ENCODE data around the gene PABPN1L.
"Not testable (repeated sequence)": the region's sequence is repeated elsewhere in the genome, so short reads cannot be mapped to it uniquely, and the experiment has no call there.

The PABPN1L gene

GRCh38 chr16:88901718-88902337 is 35.4 kb upstream of the PABPN1L start:
- DNase-seq (ENCODE audit: low read depth), result no peak

GRCh38 chr16:88900662-88901052 is 34.2 kb upstream of the PABPN1L start:
- no peak for DNase-seq (ENCODE audit: low read depth)

- DNase-seq (ENCODE audit: low read depth), result no peak
Observed at GRCh38 chr16:88899901-88900661, 33.6 kb upstream of the PABPN1L start.

- no peak for DNase-seq (ENCODE audit: low read depth)
Observed at GRCh38 chr16:88897696-88898425, 31.4 kb upstream of the PABPN1L start.

- DNase-seq (ENCODE audit: low read depth), result no peak
Observed at GRCh38 chr16:88896238-88897070, 30.0 kb upstream of the PABPN1L start.

GRCh38 chr16:88895335-88895734 is 28.9 kb upstream of the PABPN1L start:
- DNase-seq (ENCODE audit: low read depth), result no peak

GRCh38 chr16:88894681-88895300 is 28.3 kb upstream of the PABPN1L start:
- no peak for DNase-seq (ENCODE audit: low read depth)

- not testable (repeated sequence) for DNase-seq (ENCODE audit: low read depth)
Observed at GRCh38 chr16:88894266-88894665, 27.8 kb upstream of the PABPN1L start.

GRCh38 chr16:88893127-88893968 is 26.9 kb upstream of the PABPN1L start:
- DNase-seq (ENCODE audit: low read depth), result no peak

- DNase-seq (ENCODE audit: low read depth), result no peak
Observed at GRCh38 chr16:88892065-88892464, 25.6 kb upstream of the PABPN1L start.

GRCh38 chr16:88891083-88891482 is 24.6 kb upstream of the PABPN1L start:
- DNase-seq (ENCODE audit: low read depth), result no peak

GRCh38 chr16:88889702-88890352 is 23.4 kb upstream of the PABPN1L start:
- DNase-seq (ENCODE audit: low read depth), result not testable (repeated sequence)

- no peak for DNase-seq (ENCODE audit: low read depth)
Observed at GRCh38 chr16:88888461-88889387, 22.3 kb upstream of the PABPN1L start.

GRCh38 chr16:88888057-88888456 is 21.6 kb upstream of the PABPN1L start:
- DNase-seq (ENCODE audit: low read depth), result no peak

- no peak for DNase-seq (ENCODE audit: low read depth)
Observed at GRCh38 chr16:88886845-88887521, 20.5 kb upstream of the PABPN1L start.

- DNase-seq (ENCODE audit: low read depth), result no peak
Observed at GRCh38 chr16:88886420-88886844, 20.0 kb upstream of the PABPN1L start.

- DNase-seq (ENCODE audit: low read depth), result no peak
Observed at GRCh38 chr16:88885693-88886280, 19.3 kb upstream of the PABPN1L start.
